Parathyroid adenoma (tissue), 2 donors: ENCODE results near the gene LRRC1.
A peak's percentile ranks its signal among the peaks of the same experiment; 100 is the strongest.

Source experiments
- H2AFZ ChIP-seq: fragments of 300-600 bp; sonication (generic); one replicate; pipeline ENCODE4 v1.7.0; 2017; ENCODE audit warnings: antibody characterized with exemption, mild to moderate bottlenecking
- H3K27ac ChIP-seq: fragments of 300-600 bp; sonication (generic); one replicate; pipeline ENCODE4 v1.7.0; 2017
- H3K27me3 ChIP-seq: fragments of 300-600 bp; sonication (generic); one replicate; pipeline ENCODE4 v1.7.0; 2017; ENCODE audit warnings: low read length; ENCODE audit not compliant: control insufficient read depth, insufficient read depth
- H3K36me3 ChIP-seq: fragments of 300-600 bp; sonication (generic); one replicate; pipeline ENCODE4 v1.7.0; 2017; ENCODE audit warnings: low read length; ENCODE audit not compliant: control insufficient read depth, insufficient read depth
- H3K4me1 ChIP-seq: fragments of 300-600 bp; sonication (generic); one replicate; pipeline ENCODE4 v1.7.0; 2017; ENCODE audit warnings: control low read depth
- H3K4me2 ChIP-seq: fragments of 300-600 bp; sonication (generic); one replicate; pipeline ENCODE4 v1.7.0; 2017; ENCODE audit warnings: low read length
- H3K4me3 ChIP-seq: fragments of 300-600 bp; sonication (generic); one replicate; pipeline ENCODE4 v1.7.0; 2017; ENCODE audit warnings: low read depth, low read length
- H3K79me2 ChIP-seq: fragments of 300-600 bp; sonication (generic); one replicate; pipeline ENCODE4 v1.7.0; 2017; ENCODE audit warnings: control low read depth
- H3K9ac ChIP-seq: fragments of 300-600 bp; sonication (generic); one replicate; pipeline ENCODE4 v1.7.0; 2017; ENCODE audit warnings: mild to moderate bottlenecking
- H3K9me3 ChIP-seq: fragments of 300-600 bp; sonication (generic); one replicate; pipeline ENCODE4 v1.7.0; 2017; ENCODE audit warnings: low read length; ENCODE audit not compliant: control insufficient read depth
- CTCF ChIP-seq: fragments of 300-600 bp; sonication (generic); IDR thresholded peaks from one replicate; pipeline ENCODE4 v1.7.0; 2017; ENCODE audit warnings: antibody characterized with exemption, mild to moderate bottlenecking
- donor health status: primary hyperparathyroidism.

The LRRC1 gene

GRCh38 chr6:53903357-53903756, 108.6 kb downstream of the LRRC1 start:
- Histone ChIP-seq H3K9me3 (no peaks in the 10 kb centered on the region), H2AFZ (no peak overlapping the region), H3K4me1 (peaks cover 10% of the 10 kb centered on the region), H3K79me2 (no peaks in the 10 kb centered on the region), H3K27ac (no peak overlapping the region), H3K4me2 (no peak overlapping the region), H3K27me3 (no peaks in the 10 kb centered on the region), H3K36me3 (no peaks in the 10 kb centered on the region), H3K4me3 (no peak overlapping the region), H3K9ac (no peak overlapping the region)
- no peak for TF ChIP-seq CTCF

- Histone ChIP-seq H3K9ac (no peak overlapping the region), H3K4me2 (peak overlapping the region; percentile 13), H3K9me3 (no peaks in the 10 kb centered on the region), H3K27me3 (no peaks in the 10 kb centered on the region), H3K79me2 (no peaks in the 10 kb centered on the region), H2AFZ (peak overlapping the region; percentile 13), H3K27ac (peak overlapping the region; percentile 70), H3K4me1 (peaks cover 10% of the 10 kb centered on the region), H3K36me3 (no peaks in the 10 kb centered on the region), H3K4me3 (no peak overlapping the region)
- no peak for TF ChIP-seq CTCF
Measured at GRCh38 chr6:53906103-53906502, 111.3 kb downstream of the LRRC1 start.

GRCh38 chr6:53906842-53907241, 112.0 kb downstream of the LRRC1 start:
- Histone ChIP-seq H3K27me3 (no peaks in the 10 kb centered on the region), H3K4me1 (peaks cover 10% of the 10 kb centered on the region), H3K27ac (peak overlapping the region; percentile 70), H3K9ac (no peak overlapping the region), H2AFZ (peak overlapping the region; percentile 19), H3K4me2 (no peak overlapping the region), H3K9me3 (no peaks in the 10 kb centered on the region), H3K79me2 (no peaks in the 10 kb centered on the region), H3K4me3 (no peak overlapping the region), H3K36me3 (no peaks in the 10 kb centered on the region)
- TF ChIP-seq CTCF: no peak

- no peak overlapping the region for H3K27ac ChIP-seq
Measured at GRCh38 chr6:53910834-53911233, 116.0 kb downstream of the LRRC1 start.

More at GRCh38 chr6:53910834-53911233, 116.0 kb downstream of the LRRC1 start:
- H3K9me3 ChIP-seq: no peaks in the 10 kb centered on the region
- no peaks in the 10 kb centered on the region for H3K79me2 ChIP-seq
- H3K9ac ChIP-seq: no peak overlapping the region
- no peaks in the 10 kb centered on the region for H3K36me3 ChIP-seq
- no peak overlapping the region for H3K4me2 ChIP-seq
- H2AFZ ChIP-seq: no peak overlapping the region
- H3K4me3 ChIP-seq: no peak overlapping the region
- peaks cover 10% of the 10 kb centered on the region for H3K4me1 ChIP-seq
- H3K27me3 ChIP-seq: no peaks in the 10 kb centered on the region
- no peak for TF ChIP-seq CTCF
